ENCODE data around the gene PSMB2.
"Not testable (repeated sequence)": the region's sequence is repeated elsewhere in the genome, so short reads cannot be mapped to it uniquely, and the experiment has no call there.

The PSMB2 gene

GRCh38 chr1:35591211-35591610, 50.1 kb downstream of the PSMB2 start:
- DNase-seq: no peak

- DNase-seq: no peak
Measured at GRCh38 chr1:35590476-35591040, 50.8 kb downstream of the PSMB2 start.

GRCh38 chr1:35589516-35590427, 51.6 kb downstream of the PSMB2 start:
- no peak for DNase-seq

- DNase-seq: no peak
Measured at GRCh38 chr1:35588197-35588910, 53.0 kb downstream of the PSMB2 start.

- no peak for DNase-seq
Measured at GRCh38 chr1:35587736-35588135, 53.6 kb downstream of the PSMB2 start.

- no peak for DNase-seq
Measured at GRCh38 chr1:35586808-35587207, 54.5 kb downstream of the PSMB2 start.

GRCh38 chr1:35585805-35586204, 55.5 kb downstream of the PSMB2 start:
- not testable (repeated sequence) for DNase-seq

GRCh38 chr1:35585281-35585680, 56.0 kb downstream of the PSMB2 start:
- no peak for DNase-seq

GRCh38 chr1:35581621-35582020, 59.7 kb downstream of the PSMB2 start:
- DNase-seq: not testable (repeated sequence)

GRCh38 chr1:35580949-35581388, 60.4 kb downstream of the PSMB2 start:
- no peak for DNase-seq

GRCh38 chr1:35577071-35577998, 64.0 kb downstream of the PSMB2 start:
- peak; percentile 31 for DNase-seq

- not testable (repeated sequence) for DNase-seq
Measured at GRCh38 chr1:35576766-35577070, 64.6 kb downstream of the PSMB2 start.

GRCh38 chr1:35576061-35576765, 65.1 kb downstream of the PSMB2 start:
- no peak for DNase-seq

- no peak for DNase-seq
Measured at GRCh38 chr1:35575416-35575958, 65.8 kb downstream of the PSMB2 start.

- DNase-seq: no peak
Measured at GRCh38 chr1:35574655-35575415, 66.5 kb downstream of the PSMB2 start.

- DNase-seq: no peak
Measured at GRCh38 chr1:35574125-35574654, 67.1 kb downstream of the PSMB2 start.

- DNase-seq: no peak
Measured at GRCh38 chr1:35573198-35574124, 67.9 kb downstream of the PSMB2 start, which contains the start of gene TFAP2E. TSS of gene TFAP2E (plus strand) at chr1:35573314. CDS start at chr1:35573578, 264 bp downstream.

GRCh38 chr1:35572296-35572695, 69.0 kb downstream of the PSMB2 start:
- no peak for DNase-seq

GRCh38 chr1:35571263-35571662, 70.1 kb downstream of the PSMB2 start:
- no peak for DNase-seq

Measured in effector CD8-positive, alpha-beta T cell (primary cell).